Spinal cord (tissue), 10 donors: Measurements from ENCODE around the gene PLXNA2. TPM values are rescaled to one million over a fixed set of nuclear protein-coding genes. Genes with fewer than 3 reads are reported as not detected.
A peak's percentile ranks its signal among the peaks of the same experiment; 100 is the strongest.

Source experiments
- DNase-seq, 6 donors: peaks; one replicate each; pipeline versions ENCODE4 v3.0.0 to v3.0.0-alpha.2; 2013 to 2015; ENCODE audit warnings: low spot score in 6 of 6, low read depth in 4 of 6
- H3K27ac ChIP-seq: one replicate; pipeline ENCODE4 v1.5.1; 2013; ENCODE audit warnings: low read depth, low read length, control low read depth
- H3K27me3 ChIP-seq: one replicate; pipeline ENCODE4 v1.6.1; 2013; ENCODE audit warnings: low read length; ENCODE audit not compliant: control insufficient read depth, insufficient read depth
- H3K36me3 ChIP-seq: one replicate; pipeline ENCODE4 v1.6.1; 2013; ENCODE audit warnings: low read length; ENCODE audit not compliant: control insufficient read depth, insufficient read depth
- H3K4me1 ChIP-seq: one replicate; pipeline ENCODE4 v1.6.1; 2013; ENCODE audit warnings: low read length; ENCODE audit not compliant: control insufficient read depth, insufficient read depth
- H3K4me3 ChIP-seq: one replicate; pipeline ENCODE4 v1.5.1; 2013; ENCODE audit warnings: low read depth, low read length, control low read depth
- H3K9me3 ChIP-seq: one replicate; pipeline ENCODE4 v1.6.1; 2013; ENCODE audit warnings: low read length; ENCODE audit not compliant: control insufficient read depth, insufficient read depth
- WGBS: methylation state at CpG from one replicate; pipeline ENCODE4 v1.1.5; 2013; ENCODE audit warnings: missing lambda C conversion rate; ENCODE audit not compliant: insufficient coverage; 5-methylcytosine and 5-hydroxymethylcytosine counted together
- polyA plus RNA-seq, 2 donors: library from polyadenylated mRNA; unstranded; fragments of 120-200 nt; gene quantifications; one replicate each; pipeline ENCODE4 v1.2.1, GENCODE V29; 2013; ENCODE audit not compliant: insufficient read length in 2 of 2
- total RNA-seq, 2 donors: library from RNA; depleted of rRNA in 1 of 2; stranded (reverse); fragments of 120-200 nt in 1 of 2; fragments of >200 nt in 1 of 2; gene quantifications; one replicate each; pipeline versions ENCODE4 v1.2.3 to v1.2.4, GENCODE V29; 2013 to 2014
- donor health status: healthy.

Gene PLXNA2
- total and polyA plus RNA-seq, 4 donors, result 22.0 to 52.8 (median 39.7) TPM

DNA sequence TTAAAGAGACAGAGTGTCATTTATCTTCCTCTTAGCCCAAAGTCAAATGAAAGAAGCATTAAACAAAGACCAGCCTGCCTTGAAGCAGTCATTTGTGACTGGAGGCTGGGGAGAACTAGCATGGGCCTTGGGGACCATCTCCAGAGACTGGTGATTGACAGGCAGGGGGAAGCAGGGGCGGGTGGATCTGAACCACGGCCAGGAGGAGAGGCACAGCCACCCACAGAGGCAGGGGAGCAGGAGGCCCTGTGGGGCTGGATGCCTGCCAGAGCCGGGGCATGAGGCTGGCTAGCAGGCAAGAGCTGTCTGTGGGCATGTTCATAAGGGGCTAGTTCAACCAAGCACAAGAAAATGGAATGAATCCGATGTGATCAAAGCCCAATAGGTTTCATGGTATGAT lies 73.9 kb downstream of the PLXNA2 start:
- 13% methylated on average over 3 of the region's 4 CpGs for WGBS
- Histone ChIP-seq H3K27ac (no peak overlapping the region), H3K36me3 (peaks cover 8% of the 10 kb centered on the region), H3K4me3 (no peak overlapping the region), H3K9me3 (no peaks in the 10 kb centered on the region), H3K4me1 (peaks cover 17% of the 10 kb centered on the region), H3K27me3 (no peaks in the 10 kb centered on the region)
- peak in 5 of 6 donors; percentile 36 to 91 (median 51) for DNase-seq

DNA sequence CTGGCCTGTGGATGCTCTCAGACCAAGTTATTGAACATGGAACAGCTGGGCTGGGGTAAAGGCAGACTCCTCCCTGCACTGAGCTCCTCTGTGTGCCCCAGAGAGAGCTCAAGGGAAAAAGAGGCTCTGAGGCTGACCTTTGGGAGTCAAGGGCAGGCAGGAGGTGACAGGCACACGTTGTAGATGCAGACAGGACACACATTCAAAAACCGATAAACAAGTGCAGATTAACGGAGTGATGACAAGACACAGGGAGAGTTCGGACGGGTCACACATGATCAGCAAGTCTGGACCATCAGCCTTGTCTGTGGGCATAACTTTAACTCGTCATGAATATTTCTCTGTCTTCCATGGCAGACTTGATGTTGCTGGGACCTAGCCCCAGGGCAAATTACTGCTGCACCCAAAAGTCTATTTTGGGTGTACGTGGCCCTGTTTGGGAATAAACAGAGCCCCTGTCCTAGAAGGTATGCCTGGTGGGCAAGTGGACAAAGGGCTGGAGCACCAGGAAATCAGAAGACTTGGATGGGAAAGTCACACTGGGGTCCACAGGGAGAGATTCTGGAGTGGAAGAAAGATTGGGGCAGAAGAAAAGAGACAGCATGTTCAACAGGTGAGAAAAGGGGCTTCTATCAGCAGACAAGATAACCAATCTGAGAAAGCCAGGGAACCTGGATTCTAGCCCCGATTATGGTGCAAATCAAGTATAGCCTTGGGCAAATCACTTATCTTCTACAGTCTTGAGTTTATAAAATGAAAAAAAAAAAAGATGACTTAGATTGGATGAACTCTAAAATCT lies 74.9 kb downstream of the PLXNA2 start:
- no peak overlapping the region for H3K4me3 ChIP-seq
- no peaks in the 10 kb centered on the region for H3K9me3 ChIP-seq
- no peak for DNase-seq
- WGBS, result 82% methylated on average over 7 of the region's 8 CpGs
- peaks cover 20% of the 10 kb centered on the region for H3K4me1 ChIP-seq
- no peak overlapping the region for H3K27ac ChIP-seq
- no peaks in the 10 kb centered on the region for H3K27me3 ChIP-seq
- H3K36me3 ChIP-seq, result peaks cover 11% of the 10 kb centered on the region

DNA sequence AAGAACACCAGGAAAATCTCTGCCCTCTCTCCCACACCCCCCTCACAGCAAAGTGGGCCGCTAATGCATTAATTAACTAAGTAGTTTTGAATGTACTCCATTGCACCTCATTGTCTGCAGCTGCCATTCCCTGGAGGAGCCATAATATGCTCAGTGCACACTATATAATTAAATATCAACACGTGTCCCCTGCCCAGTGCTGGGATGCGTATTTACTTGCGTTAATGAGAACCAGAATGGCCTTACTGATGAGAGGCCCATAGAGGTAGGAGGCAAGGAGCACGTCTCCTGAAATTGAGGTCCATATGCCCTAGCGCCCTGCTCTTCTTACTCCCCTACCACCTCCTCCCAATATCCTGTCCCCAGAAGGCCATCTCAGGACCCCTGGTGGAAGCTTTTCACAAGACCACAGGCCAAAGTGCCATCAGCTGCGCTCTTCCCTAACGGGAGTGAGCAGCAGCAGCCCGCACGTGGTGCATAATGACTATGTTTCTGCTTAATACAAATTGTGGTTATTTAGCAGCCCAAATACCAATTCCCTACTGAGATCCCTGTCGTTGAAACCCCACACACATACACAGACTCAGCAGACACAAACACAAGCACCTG lies 76.8 kb downstream of the PLXNA2 start:
- Histone ChIP-seq H3K4me3 (no peak overlapping the region), H3K4me1 (peaks cover 26% of the 10 kb centered on the region), H3K36me3 (peaks cover 7% of the 10 kb centered on the region), H3K27ac (no peak overlapping the region), H3K9me3 (no peaks in the 10 kb centered on the region), H3K27me3 (no peaks in the 10 kb centered on the region)
- WGBS, result 74% methylated on average over 5 of the region's 11 CpGs
- DNase-seq, result peak in 1 of 6 donors; percentile 89

GRCh38 chr1:208166340-208167138 lies 77.6 kb downstream of the PLXNA2 start:
- Histone ChIP-seq H3K4me3 (no peak overlapping the region), H3K27ac (no peak overlapping the region), H3K4me1 (peaks cover 30% of the 10 kb centered on the region), H3K27me3 (no peaks in the 10 kb centered on the region), H3K9me3 (no peaks in the 10 kb centered on the region), H3K36me3 (peaks cover 5% of the 10 kb centered on the region)
- 60% methylated on average over 1 of the region's 4 CpGs for WGBS
- DNase-seq, result no peak

DNA sequence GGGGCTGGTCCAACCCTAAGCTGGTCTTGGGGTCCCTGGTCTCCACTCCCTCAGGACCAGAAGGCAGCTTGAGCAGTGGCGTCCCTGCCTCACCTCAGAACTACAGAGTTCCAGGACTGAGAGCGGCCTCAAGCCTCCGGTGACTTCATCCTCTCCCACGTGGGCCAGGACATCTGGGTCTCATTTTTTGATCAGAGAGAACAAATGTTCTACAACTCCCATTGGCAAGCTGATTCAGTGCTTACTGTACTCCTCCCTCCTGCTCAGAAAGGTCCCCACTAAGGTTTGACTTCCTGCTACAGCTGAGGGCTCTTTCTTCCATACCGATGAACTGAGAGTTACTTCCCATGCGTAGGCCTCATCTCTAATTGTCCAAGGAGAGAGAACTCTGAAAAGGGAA lies 78.5 kb downstream of the PLXNA2 start:
- Histone ChIP-seq H3K4me3 (no peak overlapping the region), H3K27ac (no peak overlapping the region), H3K9me3 (no peaks in the 10 kb centered on the region), H3K36me3 (peaks cover 5% of the 10 kb centered on the region), H3K4me1 (peaks cover 38% of the 10 kb centered on the region), H3K27me3 (no peaks in the 10 kb centered on the region)
- no peak for DNase-seq
- WGBS, result 81% methylated on average over 4 of the region's 6 CpGs

GRCh38 chr1:208164609-208165008 lies 79.6 kb downstream of the PLXNA2 start:
- Histone ChIP-seq H3K4me3 (no peak overlapping the region), H3K36me3 (peaks cover 5% of the 10 kb centered on the region), H3K4me1 (peaks cover 40% of the 10 kb centered on the region), H3K27me3 (no peaks in the 10 kb centered on the region), H3K9me3 (no peaks in the 10 kb centered on the region), H3K27ac (no peak overlapping the region)
- WGBS, result 55% methylated on average over 12 of the region's 12 CpGs
- no peak for DNase-seq

DNA sequence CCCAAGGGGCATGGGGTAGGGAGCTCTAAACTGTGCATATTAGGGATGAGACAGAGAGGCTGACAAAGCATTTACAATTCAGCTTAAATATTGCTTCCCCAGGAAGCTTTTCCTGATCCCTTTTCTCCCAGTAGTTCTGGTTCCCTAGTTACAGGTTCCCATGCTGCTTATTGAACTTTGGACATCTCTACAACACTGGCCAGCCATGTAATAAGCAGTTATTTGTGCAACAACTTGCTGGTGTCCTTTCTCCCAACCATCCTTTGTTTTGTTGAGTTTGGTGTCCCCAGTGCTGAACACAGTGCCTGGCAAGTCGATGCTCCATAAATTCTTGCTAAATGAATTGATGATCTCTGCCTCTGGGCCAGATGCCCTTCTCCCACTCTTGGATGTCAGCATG lies 80.6 kb downstream of the PLXNA2 start:
- peaks cover 48% of the 10 kb centered on the region for H3K4me1 ChIP-seq
- H3K36me3 ChIP-seq, result peaks cover 5% of the 10 kb centered on the region
- H3K27ac ChIP-seq, result no peak overlapping the region

GRCh38 chr1:208162903-208163302 lies 81.3 kb downstream of the PLXNA2 start:
- Histone ChIP-seq H3K36me3 (peaks cover 5% of the 10 kb centered on the region), H3K9me3 (no peaks in the 10 kb centered on the region), H3K27ac (no peak overlapping the region), H3K4me1 (peaks cover 49% of the 10 kb centered on the region), H3K4me3 (no peak overlapping the region), H3K27me3 (no peaks in the 10 kb centered on the region)
- no CpG with 5 or more reads among the region's 1 CpG for WGBS
- DNase-seq, result no peak

More for the DNA sequence above, 80.6 kb downstream of the PLXNA2 start:
- no peak overlapping the region for H3K4me3 ChIP-seq
- H3K27me3 ChIP-seq, result no peaks in the 10 kb centered on the region
- no peak for DNase-seq
- no peaks in the 10 kb centered on the region for H3K9me3 ChIP-seq
- 36% methylated on average over 1 of the region's 1 CpG for WGBS

GRCh38 chr1:208161656-208162375 lies 82.4 kb downstream of the PLXNA2 start:
- H3K27ac ChIP-seq, result no peak overlapping the region
- DNase-seq, result peak in 2 of 6 donors; percentile 70 to 75

More at GRCh38 chr1:208161656-208162375, 82.4 kb downstream of the PLXNA2 start:
- Histone ChIP-seq H3K36me3 (peaks cover 5% of the 10 kb centered on the region), H3K27me3 (no peaks in the 10 kb centered on the region), H3K9me3 (no peaks in the 10 kb centered on the region), H3K4me1 (peaks cover 46% of the 10 kb centered on the region), H3K4me3 (no peak overlapping the region)
- 33% methylated on average over 1 of the region's 6 CpGs for WGBS
